ENCODE data around the gene POLR1H. TPM values are rescaled to one million over a fixed set of nuclear protein-coding genes. Genes with fewer than 3 reads are reported as not detected.

POLR1H gene
- total RNA-seq, 1 donor from 2014 or later: 31.2 TPM

DNA sequence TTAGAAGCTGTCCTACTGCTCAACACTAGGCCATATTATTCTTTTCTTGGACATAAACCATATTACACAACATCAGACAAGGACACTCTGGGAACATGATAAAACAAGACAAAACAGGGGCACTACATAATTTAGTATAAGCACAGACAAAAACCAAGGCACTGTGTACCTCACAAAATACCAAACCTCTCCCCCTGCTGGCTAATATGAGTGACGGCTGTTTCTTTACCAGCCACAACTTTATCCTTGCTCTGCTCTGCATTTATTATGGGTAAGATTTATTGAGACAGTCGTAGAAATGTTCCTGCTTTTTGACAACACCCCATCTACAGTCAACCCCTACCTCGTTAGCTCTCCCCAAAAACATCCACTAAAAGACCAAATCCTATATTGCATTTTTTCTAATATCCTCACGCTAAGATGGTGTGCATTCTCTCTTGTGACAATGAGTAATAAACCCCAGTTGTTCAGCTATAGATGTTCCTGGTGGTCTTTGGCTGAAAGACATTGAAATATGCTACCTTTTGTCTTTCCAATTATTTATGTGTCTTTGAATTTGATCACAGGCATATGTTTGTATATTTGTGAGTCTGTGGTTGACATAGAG, 23.8 kb upstream of the POLR1H start:
- no peaks in the 10 kb centered on the region for H3K36me3 ChIP-seq
- TF ChIP-seq POLR2A (IDR thresholded peaks at IDR 0.05) (no peak), POLR2AphosphoS5 (IDR thresholded peaks at IDR 0.05; ENCODE audit: insufficient read depth in 1 of 2, low read depth in 1 of 2) (no peak)
- TF ChIP-seq, protein P1, sequence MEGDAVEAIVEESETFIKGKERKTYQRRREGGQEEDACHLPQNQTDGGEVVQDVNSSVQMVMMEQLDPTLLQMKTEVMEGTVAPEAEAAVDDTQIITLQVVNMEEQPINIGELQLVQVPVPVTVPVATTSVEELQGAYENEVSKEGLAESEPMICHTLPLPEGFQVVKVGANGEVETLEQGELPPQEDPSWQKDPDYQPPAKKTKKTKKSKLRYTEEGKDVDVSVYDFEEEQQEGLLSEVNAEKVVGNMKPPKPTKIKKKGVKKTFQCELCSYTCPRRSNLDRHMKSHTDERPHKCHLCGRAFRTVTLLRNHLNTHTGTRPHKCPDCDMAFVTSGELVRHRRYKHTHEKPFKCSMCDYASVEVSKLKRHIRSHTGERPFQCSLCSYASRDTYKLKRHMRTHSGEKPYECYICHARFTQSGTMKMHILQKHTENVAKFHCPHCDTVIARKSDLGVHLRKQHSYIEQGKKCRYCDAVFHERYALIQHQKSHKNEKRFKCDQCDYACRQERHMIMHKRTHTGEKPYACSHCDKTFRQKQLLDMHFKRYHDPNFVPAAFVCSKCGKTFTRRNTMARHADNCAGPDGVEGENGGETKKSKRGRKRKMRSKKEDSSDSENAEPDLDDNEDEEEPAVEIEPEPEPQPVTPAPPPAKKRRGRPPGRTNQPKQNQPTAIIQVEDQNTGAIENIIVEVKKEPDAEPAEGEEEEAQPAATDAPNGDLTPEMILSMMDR (IDR thresholded peaks at IDR 0.05): peak in 1 of 3 experiments; percentile 11
- no peak overlapping the region for H3K4me3 ChIP-seq
- intact Hi-C loops (cut with DNase I): no loop called here
- no peak for DNase-seq (ENCODE audit: extremely low spot score in 2 of 2)
- no peaks in the 10 kb centered on the region for H3K4me1 ChIP-seq
- no peaks in the 10 kb centered on the region for H3K27me3 ChIP-seq
- H3K9me3 ChIP-seq: no peaks in the 10 kb centered on the region
- H3K27ac ChIP-seq: no peak overlapping the region

- no peaks in the 10 kb centered on the region for H3K27me3 ChIP-seq
Observed at GRCh38 chr6:30041221-30041620, 19.8 kb upstream of the POLR1H start.

DNA sequence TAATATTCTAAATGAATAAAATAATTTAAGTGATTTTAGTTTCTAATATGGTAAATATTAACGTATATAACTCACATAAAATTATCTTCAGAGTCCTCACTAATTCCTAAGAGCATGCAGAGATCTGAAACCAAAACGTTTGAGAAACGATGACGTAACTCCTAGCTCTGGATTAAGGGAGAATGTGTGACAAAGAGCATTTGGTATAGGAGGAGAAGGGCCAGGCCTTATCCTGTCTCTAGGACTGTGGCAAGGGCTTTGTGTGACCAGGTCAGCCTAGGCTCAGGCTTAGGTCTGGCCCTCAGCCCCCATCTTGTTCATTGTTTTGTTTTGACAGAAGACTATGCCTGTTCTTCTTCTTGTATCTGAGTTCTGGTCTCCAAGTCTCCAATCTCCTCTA, 19.2 kb upstream of the POLR1H start:
- TF ChIP-seq, protein P1 (IDR thresholded peaks at IDR 0.05): no peak
- no peak for TF ChIP-seq POLR2AphosphoS5 (IDR thresholded peaks at IDR 0.05; ENCODE audit: insufficient read depth in 1 of 2, low read depth in 1 of 2)
- no peak for TF ChIP-seq POLR2A (IDR thresholded peaks at IDR 0.05)
- no peaks in the 10 kb centered on the region for H3K36me3 ChIP-seq

More at GRCh38 chr6:30041221-30041620, 19.8 kb upstream of the POLR1H start:
- no peak for TF ChIP-seq POLR2AphosphoS5 (IDR thresholded peaks at IDR 0.05; ENCODE audit: insufficient read depth in 1 of 2, low read depth in 1 of 2)
- TF ChIP-seq, protein P1 (IDR thresholded peaks at IDR 0.05): no peak
- Histone ChIP-seq H3K4me3 (no peak overlapping the region), H3K9me3 (no peaks in the 10 kb centered on the region), H3K4me1 (no peaks in the 10 kb centered on the region), H3K36me3 (no peaks in the 10 kb centered on the region), H3K27ac (no peak overlapping the region)
- DNase-seq (ENCODE audit: extremely low spot score in 2 of 2): no peak
- intact Hi-C loops (cut with DNase I): no loop called here

DNA sequence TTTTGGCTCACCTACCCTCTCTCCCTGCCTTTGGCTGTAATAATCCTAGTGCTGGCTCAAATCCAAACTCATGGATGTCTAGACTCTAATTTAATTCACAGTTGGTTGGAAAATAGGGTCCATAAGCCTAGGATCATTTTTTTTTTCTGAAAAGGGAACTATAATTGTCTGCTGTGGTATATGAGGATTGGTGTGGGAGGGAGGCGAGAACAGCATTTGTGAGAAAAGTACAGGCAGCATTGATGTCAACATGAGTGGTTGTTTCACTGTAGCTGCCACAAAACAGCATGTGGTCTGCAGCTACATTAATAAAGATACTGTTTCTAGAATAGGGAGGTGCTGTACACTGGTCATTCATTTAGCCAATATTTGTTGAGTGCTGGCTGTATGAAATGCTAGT, 18.6 kb upstream of the POLR1H start:
- TF ChIP-seq, protein P1 (IDR thresholded peaks at IDR 0.05): no peak
- no peak for TF ChIP-seq POLR2AphosphoS5 (IDR thresholded peaks at IDR 0.05; ENCODE audit: insufficient read depth in 1 of 2, low read depth in 1 of 2)
- TF ChIP-seq POLR2A (IDR thresholded peaks at IDR 0.05): no peak
- H3K4me1 ChIP-seq: no peaks in the 10 kb centered on the region
- H3K9me3 ChIP-seq: no peaks in the 10 kb centered on the region
- DNase-seq (ENCODE audit: extremely low spot score in 2 of 2): no peak
- no peak overlapping the region for H3K27ac ChIP-seq
- H3K4me3 ChIP-seq: no peak overlapping the region
- intact Hi-C loops (cut with DNase I): no loop called here
- H3K36me3 ChIP-seq: no peaks in the 10 kb centered on the region
- H3K27me3 ChIP-seq: no peaks in the 10 kb centered on the region

More for the DNA sequence above, 19.2 kb upstream of the POLR1H start:
- Histone ChIP-seq H3K27me3 (no peaks in the 10 kb centered on the region), H3K4me3 (no peak overlapping the region), H3K27ac (no peak overlapping the region), H3K4me1 (no peaks in the 10 kb centered on the region), H3K9me3 (no peaks in the 10 kb centered on the region)
- no peak for DNase-seq (ENCODE audit: extremely low spot score in 2 of 2)
- intact Hi-C loops (cut with DNase I): no loop called here

DNA sequence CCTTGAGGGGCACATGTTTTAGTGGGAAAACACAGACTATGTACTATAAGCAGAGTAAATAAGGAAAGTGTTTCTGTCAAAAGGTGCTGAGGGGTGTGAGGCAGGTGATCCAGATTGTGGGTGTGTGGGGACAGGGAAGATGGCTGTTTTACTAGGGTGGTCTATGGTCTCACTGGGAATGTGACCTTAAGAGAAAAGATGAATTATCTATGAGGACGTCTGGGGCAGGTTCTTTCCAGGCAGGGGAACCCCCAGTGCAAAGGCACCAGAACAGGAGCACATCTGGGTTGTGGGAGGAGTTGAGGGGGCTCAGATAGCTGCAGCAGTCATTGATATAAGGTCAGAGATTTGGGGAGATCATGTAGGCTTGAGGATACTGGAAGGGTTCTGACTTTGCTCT, 18.2 kb upstream of the POLR1H start:
- intact Hi-C loops (cut with DNase I): no loop called here
- Histone ChIP-seq H3K9me3 (no peaks in the 10 kb centered on the region), H3K36me3 (no peaks in the 10 kb centered on the region), H3K27ac (no peak overlapping the region), H3K4me3 (no peak overlapping the region), H3K4me1 (no peaks in the 10 kb centered on the region), H3K27me3 (no peaks in the 10 kb centered on the region)
- no peak for TF ChIP-seq POLR2AphosphoS5 (IDR thresholded peaks at IDR 0.05; ENCODE audit: insufficient read depth in 1 of 2, low read depth in 1 of 2)
- no peak for TF ChIP-seq POLR2A (IDR thresholded peaks at IDR 0.05)
- TF ChIP-seq, protein P1 (IDR thresholded peaks at IDR 0.05): no peak
- DNase-seq (ENCODE audit: extremely low spot score in 2 of 2): no peak

All from vagina (tissue), 2 donors.